Fibroblast of lung (primary cell): ENCODE data around the gene CIB2. TPM values are rescaled to one million over a fixed set of nuclear protein-coding genes. Genes with fewer than 3 reads are reported as not detected.

Source experiments
- DNase-seq, 2 donors: peaks; one replicate each; pipeline versions ENCODE4 v3.0.0 to v3.0.0-alpha.2; 2010; ENCODE audit warnings: low read depth in 2 of 2
- H2AFZ ChIP-seq: 2 replicates; pipeline ENCODE4 v1.5.1; 2012; ENCODE audit warnings: low read length, control low read depth, inconsistent platforms
- H3K27ac ChIP-seq: 2 replicates; pipeline ENCODE4 v1.5.1; 2011; ENCODE audit warnings: low read length, control low read depth; ENCODE audit not compliant: insufficient read depth
- H3K27me3 ChIP-seq: 2 replicates; pipeline ENCODE4 v1.5.1; 2011; ENCODE audit warnings: mild to moderate bottlenecking, low read length; ENCODE audit not compliant: control insufficient read depth, insufficient read depth
- H3K36me3 ChIP-seq: 2 replicates; pipeline ENCODE4 v1.5.1; 2011; ENCODE audit warnings: low read length; ENCODE audit not compliant: control insufficient read depth, insufficient read depth
- H3K4me1 ChIP-seq: 2 replicates; pipeline ENCODE4 v1.5.1; 2011; ENCODE audit warnings: low read length; ENCODE audit not compliant: control insufficient read depth, insufficient read depth; ENCODE audit errors: extremely low read depth
- H3K4me2 ChIP-seq: 2 replicates; pipeline ENCODE4 v1.5.1; 2011; ENCODE audit warnings: low read length, control low read depth; ENCODE audit not compliant: insufficient read depth; ENCODE audit errors: extremely low read depth
- H3K4me3 ChIP-seq, 4 experiments: fragments of 200-600 bp in 1 of 4; sonication (generic) in 1 of 4; replicated peaks in 1 of 4; 2 replicates each; pipeline ENCODE4 v1.5.1; 2011 to 2016; ENCODE audit warnings: low read length in 4 of 4, low read depth in 3 of 4, mild to moderate bottlenecking in 3 of 4, control low read depth in 2 of 4, inconsistent platforms in 1 of 4, mixed read lengths in 1 of 4; ENCODE audit not compliant: insufficient read depth in 1 of 4; ENCODE audit errors: control extremely low read depth in 1 of 4
- H3K79me2 ChIP-seq: 2 replicates; pipeline ENCODE4 v1.5.1; 2012; ENCODE audit warnings: mild to moderate bottlenecking, low read length, inconsistent platforms; ENCODE audit not compliant: control insufficient read depth, insufficient read depth
- H3K9ac ChIP-seq: 2 replicates; pipeline ENCODE4 v1.5.1; 2011; ENCODE audit warnings: mild to moderate bottlenecking, low read length, control low read depth; ENCODE audit not compliant: insufficient read depth
- H3K9me3 ChIP-seq: 2 replicates; pipeline ENCODE4 v1.5.1; 2012; ENCODE audit warnings: low read depth, low read length; ENCODE audit not compliant: control insufficient read depth, insufficient read depth
- H4K20me1 ChIP-seq: 2 replicates; pipeline ENCODE4 v1.5.1; 2011; ENCODE audit warnings: low read length; ENCODE audit not compliant: control insufficient read depth, insufficient read depth; ENCODE audit errors: extremely low read depth
- EZH2 ChIP-seq: IDR thresholded peaks from 2 replicates; pipeline ENCODE4 v1.5.1; 2012; ENCODE audit warnings: low read length, control low read depth, mild to moderate bottlenecking; ENCODE audit errors: missing control alignments
- polyA plus RNA-seq, 2 donors: library from polyadenylated mRNA; depleted of rRNA in 1 of 2; stranded (reverse) in 1 of 2; unstranded in 1 of 2; fragments of >200 nt; gene quantifications; 2 replicates each; pipeline ENCODE4 v1.2.1, GENCODE V29; 2011 to 2012; ENCODE audit warnings: missing spikeins in 1 of 2
- total RNA-seq: library from RNA; depleted of rRNA; stranded (reverse); fragments of >200 nt; gene quantifications from 2 replicates; pipeline ENCODE4 v1.2.1, GENCODE V29; 2014
- TF ChIP-seq, protein P1 (sequence below), 2 donors: IDR thresholded peaks in 1 of 2; conservative IDR thresholded peaks in 1 of 2; 1 replicate in 1 of 2; 2 replicates in 1 of 2; pipeline ENCODE4 v1.5.1; 2011 to 2012; ENCODE audit warnings: low read length in 2 of 2, control low read depth in 1 of 2, inconsistent platforms in 1 of 2, low read depth in 1 of 2, mild to moderate bottlenecking in 1 of 2

The CIB2 gene
- total and polyA plus RNA-seq, 2 donors (not counting 1 experiment from before 2014, with no cell fraction given): 3.1 to 4.2 TPM

DNA sequence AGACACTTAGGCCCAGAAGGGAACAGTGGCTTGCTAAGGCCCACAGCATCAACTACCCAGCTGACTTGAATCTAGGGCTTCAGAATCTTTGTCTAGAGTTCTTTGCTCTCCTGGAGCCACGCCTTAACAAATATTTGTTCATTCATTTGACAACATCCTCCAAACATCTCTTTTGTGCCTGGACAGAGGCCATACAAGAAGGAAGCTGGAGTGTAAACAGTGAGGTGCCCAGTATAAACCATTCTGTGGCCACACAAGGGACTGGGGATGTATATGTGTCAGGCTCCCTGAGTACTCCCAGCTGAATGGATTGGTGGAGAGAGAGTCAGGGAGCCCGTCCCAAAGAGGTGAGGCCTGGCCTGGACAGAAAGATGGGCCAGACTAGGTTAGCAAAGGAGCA is 3.4 kb downstream of the CIB2 start:
- TF ChIP-seq, protein P1, sequence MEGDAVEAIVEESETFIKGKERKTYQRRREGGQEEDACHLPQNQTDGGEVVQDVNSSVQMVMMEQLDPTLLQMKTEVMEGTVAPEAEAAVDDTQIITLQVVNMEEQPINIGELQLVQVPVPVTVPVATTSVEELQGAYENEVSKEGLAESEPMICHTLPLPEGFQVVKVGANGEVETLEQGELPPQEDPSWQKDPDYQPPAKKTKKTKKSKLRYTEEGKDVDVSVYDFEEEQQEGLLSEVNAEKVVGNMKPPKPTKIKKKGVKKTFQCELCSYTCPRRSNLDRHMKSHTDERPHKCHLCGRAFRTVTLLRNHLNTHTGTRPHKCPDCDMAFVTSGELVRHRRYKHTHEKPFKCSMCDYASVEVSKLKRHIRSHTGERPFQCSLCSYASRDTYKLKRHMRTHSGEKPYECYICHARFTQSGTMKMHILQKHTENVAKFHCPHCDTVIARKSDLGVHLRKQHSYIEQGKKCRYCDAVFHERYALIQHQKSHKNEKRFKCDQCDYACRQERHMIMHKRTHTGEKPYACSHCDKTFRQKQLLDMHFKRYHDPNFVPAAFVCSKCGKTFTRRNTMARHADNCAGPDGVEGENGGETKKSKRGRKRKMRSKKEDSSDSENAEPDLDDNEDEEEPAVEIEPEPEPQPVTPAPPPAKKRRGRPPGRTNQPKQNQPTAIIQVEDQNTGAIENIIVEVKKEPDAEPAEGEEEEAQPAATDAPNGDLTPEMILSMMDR (conservative IDR thresholded peaks at IDR 0.05 in 1 of 2, IDR thresholded peaks at IDR 0.05 in 1 of 2; ENCODE audit: low read depth in 1 of 2, low read length in 2 of 2): no peak
- TF ChIP-seq EZH2: no peak
- no peak for DNase-seq
- Histone ChIP-seq H3K9me3 (no peaks in the 10 kb centered on the region), H3K36me3 (no peaks in the 10 kb centered on the region), H3K79me2 (no peaks in the 10 kb centered on the region), H3K9ac (no peak overlapping the region), H3K27me3 (peaks cover 10% of the 10 kb centered on the region), H3K4me3 (no peak overlapping the region), H3K27ac (no peak overlapping the region), H3K4me1 (no peaks in the 10 kb centered on the region), H4K20me1 (no peaks in the 10 kb centered on the region), H3K4me2 (no peak overlapping the region), H2AFZ (no peak overlapping the region)

GRCh38 chr15:78125267-78125666 is 6.0 kb downstream of the CIB2 start:
- H3K4me2 ChIP-seq: no peak overlapping the region
- TF ChIP-seq, protein P1 (conservative IDR thresholded peaks at IDR 0.05 in 1 of 2, IDR thresholded peaks at IDR 0.05 in 1 of 2; ENCODE audit: low read depth in 1 of 2, low read length in 2 of 2): no peak
- TF ChIP-seq EZH2: no peak
- no peak overlapping the region for H3K27ac ChIP-seq
- no peak for DNase-seq
- H3K79me2 ChIP-seq: no peaks in the 10 kb centered on the region
- peaks cover 7% of the 10 kb centered on the region for H3K27me3 ChIP-seq
- H4K20me1 ChIP-seq: no peaks in the 10 kb centered on the region
- no peaks in the 10 kb centered on the region for H3K9me3 ChIP-seq
- no peak overlapping the region for H3K9ac ChIP-seq
- no peak overlapping the region for H2AFZ ChIP-seq
- no peaks in the 10 kb centered on the region for H3K36me3 ChIP-seq
- H3K4me1 ChIP-seq: no peaks in the 10 kb centered on the region
- H3K4me3 ChIP-seq: no peak overlapping the region

GRCh38 chr15:78120523-78120922 is 10.7 kb downstream of the CIB2 start:
- TF ChIP-seq EZH2: no peak
- TF ChIP-seq, protein P1 (conservative IDR thresholded peaks at IDR 0.05 in 1 of 2, IDR thresholded peaks at IDR 0.05 in 1 of 2; ENCODE audit: low read depth in 1 of 2, low read length in 2 of 2): no peak
- H3K79me2 ChIP-seq: no peaks in the 10 kb centered on the region
- H3K27ac ChIP-seq: no peak overlapping the region
- H3K4me2 ChIP-seq: no peak overlapping the region
- no peak overlapping the region for H3K4me3 ChIP-seq
- no peaks in the 10 kb centered on the region for H3K36me3 ChIP-seq
- H4K20me1 ChIP-seq: no peaks in the 10 kb centered on the region
- no peak overlapping the region for H2AFZ ChIP-seq
- H3K9me3 ChIP-seq: no peaks in the 10 kb centered on the region
- H3K9ac ChIP-seq: no peak overlapping the region
- no peaks in the 10 kb centered on the region for H3K4me1 ChIP-seq
- DNase-seq: no peak
- peaks cover 3% of the 10 kb centered on the region for H3K27me3 ChIP-seq
